PC-3 (cell line): Measurements from ENCODE around the gene ADORA3. TPM values are rescaled to one million over a fixed set of nuclear protein-coding genes. Genes with fewer than 3 reads are reported as not detected.
A peak's percentile ranks its signal among the peaks of the same experiment; 100 is the strongest.

Experiments
- ATAC-seq: fragments of 200-7000 bp; cut with Tn5 transposase; 2 replicates; pipeline ENCODE4 v1.9.1; 2020; ENCODE audit warnings: mild to moderate bottlenecking, moderate library complexity
- BruUV-seq: library from RNA; stranded (reverse); fragments of 400-500 nt; replicated peaks from 2 replicates; lab custom pipeline; 2021; lab: Mats Ljungman, UMichigan
- CTCF ChIA-PET: fragments of 300-600 bp; sonication (Branson Sonifier 250); formaldehyde crosslinking; loops from one replicate; lab custom pipeline; 2022; ENCODE audit warnings: antibody characterized with exemption; lab: Charles Lee
- POLR2A ChIA-PET: fragments of 300-600 bp; sonication (Branson Sonifier 250); formaldehyde crosslinking; loops from one replicate; lab custom pipeline; 2022; ENCODE audit warnings: antibody characterized with exemption; ENCODE audit not compliant: unreplicated experiment; lab: Charles Lee
- DNase-seq: peaks from one replicate; pipeline ENCODE4 v3.0.0-alpha.2; 2015
- H2AFZ ChIP-seq: fragments of 300-600 bp; sonication (generic); 2 replicates; pipeline ENCODE4 v1.6.0; 2016; ENCODE audit warnings: antibody characterized with exemption, low read length
- H3F3A ChIP-seq: fragments of 300-600 bp; sonication (generic); one replicate; pipeline ENCODE4 v1.6.0; 2017; ENCODE audit warnings: antibody characterized with exemption, low read length, control low read depth, mild to moderate bottlenecking; ENCODE audit not compliant: unreplicated experiment
- H3K27ac ChIP-seq: fragments of 300-600 bp; sonication (generic); 2 replicates; pipeline ENCODE4 v1.5.1; 2016; ENCODE audit warnings: mild to moderate bottlenecking, low read length
- H3K27me3 ChIP-seq: fragments of 300-600 bp; sonication (generic); 2 replicates; pipeline ENCODE4 v1.6.1; 2016; ENCODE audit warnings: low read length, mixed read lengths
- H3K36me3 ChIP-seq: fragments of 300-600 bp; sonication (generic); 2 replicates; pipeline ENCODE4 v1.6.1; 2016; ENCODE audit warnings: low read depth, mixed run types, low read length, mixed read lengths
- H3K4me1 ChIP-seq: fragments of 300-600 bp; sonication (generic); 2 replicates; pipeline ENCODE4 v1.5.1; 2016; ENCODE audit warnings: low read length; ENCODE audit not compliant: insufficient read depth
- H3K4me2 ChIP-seq: fragments of 300-600 bp; sonication (generic); 2 replicates; pipeline ENCODE4 v1.6.0; 2016; ENCODE audit warnings: low read length
- H3K4me3 ChIP-seq: fragments of 300-600 bp; sonication (generic); 2 replicates; pipeline ENCODE4 v1.5.1; 2016; ENCODE audit warnings: mild to moderate bottlenecking, low read length, mixed read lengths
- H3K79me2 ChIP-seq: fragments of 300-600 bp; sonication (generic); 2 replicates; pipeline ENCODE4 v1.6.1; 2017; ENCODE audit warnings: low read length, mixed read lengths
- H3K9ac ChIP-seq: fragments of 300-600 bp; sonication (generic); 2 replicates; pipeline ENCODE4 v1.6.0; 2016; ENCODE audit warnings: mild to moderate bottlenecking, low read length
- H3K9me2 ChIP-seq: fragments of 300-600 bp; sonication (generic); replicated peaks from 2 replicates; pipeline ENCODE4 v1.6.1; 2016; ENCODE audit warnings: mixed run types, low read length, mixed read lengths
- H3K9me3 ChIP-seq: fragments of 300-600 bp; sonication (generic); 2 replicates; pipeline ENCODE4 v1.6.1; 2016; ENCODE audit warnings: low read length, mixed read lengths
- H4K20me1 ChIP-seq: fragments of 300-600 bp; sonication (generic); 2 replicates; pipeline ENCODE4 v1.6.1; 2016; ENCODE audit warnings: low read length, mixed read lengths
- EZH2 ChIP-seq: fragments of 300-600 bp; sonication (generic); IDR thresholded peaks from one replicate; pipeline ENCODE4 v1.6.1; 2017; ENCODE audit warnings: antibody characterized with exemption, mild to moderate bottlenecking, low read length; ENCODE audit not compliant: unreplicated experiment
- EZH2phosphoT487 ChIP-seq: fragments of 300-600 bp; sonication (generic); IDR thresholded peaks from 2 replicates; pipeline ENCODE4 v1.6.1; 2018; ENCODE audit warnings: mild to moderate bottlenecking, antibody characterized with exemption, low read length, borderline replicate concordance
- intact Hi-C: fragments of 100-400 bp; cut with micrococcal nuclease; formaldehyde crosslinking; loops from 2 replicates; pipeline ENCODE4 v1.9.0; 2023
- total RNA-seq: library from RNA; depleted of rRNA; stranded (reverse); fragments of >200 nt; gene quantifications from 2 replicates; pipeline ENCODE4 v1.2.3, GENCODE V29; 2014
- TF ChIP-seq, protein P1 (sequence below): fragments of 300-600 bp; sonication (generic); conservative IDR thresholded peaks from 2 replicates; pipeline ENCODE4 v1.5.1; 2017; ENCODE audit warnings: antibody characterized with exemption, low read depth, mild to moderate bottlenecking, low read length

The ADORA3 gene
- total RNA-seq, 1 experiment from 2014 or later = not detected

DNA sequence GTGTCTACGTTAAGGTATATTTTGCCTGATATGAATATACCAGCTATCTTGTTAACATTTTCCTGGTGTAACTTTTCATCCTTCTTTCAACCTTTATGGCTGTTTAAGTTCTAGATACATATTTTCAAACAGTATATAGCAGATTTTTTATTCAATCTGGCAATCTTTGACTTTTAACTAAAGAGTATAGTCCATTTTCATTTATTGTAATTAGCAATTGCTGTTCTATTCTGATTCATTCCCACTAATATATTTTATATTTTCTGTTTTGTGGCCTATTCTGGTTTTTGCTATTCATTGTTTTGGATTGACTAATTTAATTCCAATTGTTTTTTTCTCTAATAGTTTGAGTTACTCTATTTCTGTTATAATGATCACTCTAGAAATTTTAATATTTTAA is 37.0 kb downstream of the ADORA3 start:
- no peak for ATAC-seq
- no peak for DNase-seq
- Histone ChIP-seq H3K79me2 (no peaks in the 10 kb centered on the region), H3K9me2 (no peaks in the 10 kb centered on the region), H3K27ac (no peak overlapping the region), H3K4me3 (no peak overlapping the region), H3K27me3 (no peaks in the 10 kb centered on the region), H3F3A (peaks cover 7% of the 10 kb centered on the region), H3K9me3 (no peaks in the 10 kb centered on the region), H3K4me2 (no peak overlapping the region), H3K4me1 (no peaks in the 10 kb centered on the region; the same call in 1 of the 2 replicates), H3K9ac (no peak overlapping the region), H4K20me1 (no peaks in the 10 kb centered on the region), H3K36me3 (peaks cover 27% of the 10 kb centered on the region), H2AFZ (no peak overlapping the region)
- ChIA-PET CTCF (interaction anchor here (0.5 kb wide), 1 partner anchor 893 kb away, joined by 3 read pairs; no protein-coding TSS in a partner anchor), POLR2A (no interaction called here)
- intact Hi-C loops = no loop called here
- TF ChIP-seq, protein P1, sequence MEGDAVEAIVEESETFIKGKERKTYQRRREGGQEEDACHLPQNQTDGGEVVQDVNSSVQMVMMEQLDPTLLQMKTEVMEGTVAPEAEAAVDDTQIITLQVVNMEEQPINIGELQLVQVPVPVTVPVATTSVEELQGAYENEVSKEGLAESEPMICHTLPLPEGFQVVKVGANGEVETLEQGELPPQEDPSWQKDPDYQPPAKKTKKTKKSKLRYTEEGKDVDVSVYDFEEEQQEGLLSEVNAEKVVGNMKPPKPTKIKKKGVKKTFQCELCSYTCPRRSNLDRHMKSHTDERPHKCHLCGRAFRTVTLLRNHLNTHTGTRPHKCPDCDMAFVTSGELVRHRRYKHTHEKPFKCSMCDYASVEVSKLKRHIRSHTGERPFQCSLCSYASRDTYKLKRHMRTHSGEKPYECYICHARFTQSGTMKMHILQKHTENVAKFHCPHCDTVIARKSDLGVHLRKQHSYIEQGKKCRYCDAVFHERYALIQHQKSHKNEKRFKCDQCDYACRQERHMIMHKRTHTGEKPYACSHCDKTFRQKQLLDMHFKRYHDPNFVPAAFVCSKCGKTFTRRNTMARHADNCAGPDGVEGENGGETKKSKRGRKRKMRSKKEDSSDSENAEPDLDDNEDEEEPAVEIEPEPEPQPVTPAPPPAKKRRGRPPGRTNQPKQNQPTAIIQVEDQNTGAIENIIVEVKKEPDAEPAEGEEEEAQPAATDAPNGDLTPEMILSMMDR = no peak
- TF ChIP-seq EZH2phosphoT487 = no peak
- TF ChIP-seq EZH2 = no peak
- no TSS peak for BruUV-seq

DNA sequence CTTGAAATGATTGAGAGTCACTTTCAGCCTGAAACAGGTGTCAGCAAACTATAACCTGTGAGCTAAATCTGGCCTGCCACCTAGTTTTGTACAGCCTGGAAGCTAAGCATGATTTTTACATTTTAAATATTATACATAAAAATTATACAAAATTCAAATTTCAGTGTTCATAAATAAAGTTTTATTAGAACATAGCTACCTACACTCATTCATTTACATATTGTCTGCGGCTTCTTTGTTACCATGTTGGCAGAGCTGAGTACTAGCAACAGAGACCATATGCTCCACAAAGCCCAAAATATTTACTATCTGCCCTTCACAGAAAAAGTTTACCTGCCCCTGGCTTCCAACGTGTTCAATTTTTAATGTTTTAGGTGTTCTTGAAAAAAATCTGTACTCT is 37.7 kb downstream of the ADORA3 start:
- ATAC-seq = no peak
- POLR2A ChIA-PET = no interaction called here
- Histone ChIP-seq H3K9me2 (no peaks in the 10 kb centered on the region), H3K79me2 (no peaks in the 10 kb centered on the region), H3K27me3 (no peaks in the 10 kb centered on the region), H4K20me1 (no peaks in the 10 kb centered on the region), H3K9me3 (no peaks in the 10 kb centered on the region), H3K4me2 (no peak overlapping the region), H3K4me1 (no peaks in the 10 kb centered on the region; the same call in 1 of the 2 replicates), H3K36me3 (peaks cover 33% of the 10 kb centered on the region), H3K27ac (no peak overlapping the region), H3F3A (peaks cover 7% of the 10 kb centered on the region), H2AFZ (no peak overlapping the region), H3K9ac (no peak overlapping the region), H3K4me3 (no peak overlapping the region)
- no peak for TF ChIP-seq EZH2
- CTCF ChIA-PET = no interaction called here
- intact Hi-C loops = no loop called here
- no peak for DNase-seq
- no TSS peak for BruUV-seq

DNA sequence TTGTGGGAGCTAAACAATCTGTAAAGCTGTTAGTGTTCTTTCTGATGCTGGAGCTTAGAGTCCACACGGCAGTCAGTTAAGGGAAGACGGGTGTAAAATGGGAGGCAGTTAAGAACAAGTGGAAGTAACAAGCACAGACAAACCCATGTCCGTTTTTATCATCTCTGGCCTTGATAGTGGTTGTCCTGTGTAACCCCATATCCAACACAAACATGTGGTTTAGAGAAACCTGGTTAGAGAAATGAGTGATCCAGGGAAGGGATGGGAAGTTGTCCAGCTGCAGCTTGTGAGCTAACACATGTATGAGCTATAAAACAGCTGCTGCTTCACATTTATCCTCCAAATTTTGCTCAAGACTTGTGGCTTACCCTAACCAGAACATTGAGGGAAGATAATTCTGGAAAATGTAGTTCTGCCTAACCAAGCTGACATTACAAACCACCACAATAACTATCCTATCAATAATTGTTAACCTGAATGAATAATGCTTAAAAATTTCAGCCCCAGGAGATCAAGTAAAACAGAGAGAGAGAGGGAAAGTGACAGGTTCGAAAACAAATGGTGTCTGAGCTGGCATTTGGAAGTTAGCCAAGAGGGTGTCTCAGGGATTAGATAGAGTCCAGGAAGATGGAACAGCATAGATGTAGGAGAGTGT is 40.3 kb downstream of the ADORA3 start:
- CTCF ChIA-PET = no interaction called here
- no peak overlapping the region for H2AFZ ChIP-seq
- no peak overlapping the region for H3K4me2 ChIP-seq
- H3K27ac ChIP-seq = no peak overlapping the region
- no TSS peak for BruUV-seq
- no peaks in the 10 kb centered on the region for H3K9me2 ChIP-seq
- no peaks in the 10 kb centered on the region; the same call in 1 of the 2 replicates for H3K79me2 ChIP-seq
- H3K4me3 ChIP-seq = no peak overlapping the region
- peaks cover 43% of the 10 kb centered on the region for H3K36me3 ChIP-seq
- H3K27me3 ChIP-seq = no peaks in the 10 kb centered on the region
- H3K4me1 ChIP-seq = no peaks in the 10 kb centered on the region; the same call in 1 of the 2 replicates
- intact Hi-C loops = no loop called here
- H3K9ac ChIP-seq = no peak overlapping the region
- TF ChIP-seq EZH2phosphoT487 = no peak
- TF ChIP-seq EZH2 = no peak
- TF ChIP-seq, protein P1 = no peak
- DNase-seq (peak; percentile 62), ATAC-seq (no peak; the same call in 1 of the 2 replicates)
- peaks cover 7% of the 10 kb centered on the region for H3F3A ChIP-seq
- POLR2A ChIA-PET = no interaction called here
- no peaks in the 10 kb centered on the region for H3K9me3 ChIP-seq
- no peaks in the 10 kb centered on the region for H4K20me1 ChIP-seq
